ENCODE data around the gene HMCN2. TPM values are rescaled to one million over a fixed set of nuclear protein-coding genes. Genes with fewer than 3 reads are reported as not detected.
A peak's percentile ranks its signal among the peaks of the same experiment; 100 is the strongest.

Gene HMCN2
- total RNA-seq, 1 experiment from 2014 or later: 8.6 TPM

GRCh38 chr9:130368631-130369103 is 103.1 kb downstream of the HMCN2 start:
- no peak overlapping the region for H3K4ac ChIP-seq (ENCODE audit: low read depth, low read length)
- no peaks in the 10 kb centered on the region for H3K27me3 ChIP-seq (ENCODE audit: insufficient read depth, low read length)
- H3K4me1 ChIP-seq (ENCODE audit: insufficient read depth, low read length): no peaks in the 10 kb centered on the region
- H3T11ph ChIP-seq (ENCODE audit: low read length): no peak overlapping the region
- no peaks in the 10 kb centered on the region for H4K20me1 ChIP-seq (ENCODE audit: control insufficient read depth, insufficient read depth, insufficient read length)
- peaks cover 0 to 14% (median 11%) of the 10 kb centered on the region in 3 experiments; a peak in 6 of 7 replicates for H3K36me3 Mint-ChIP-seq (ENCODE audit: insufficient read depth in 1 of 3, low read depth in 3 of 3)
- H2BK20ac ChIP-seq (ENCODE audit: low read depth, low read length, poor library complexity, severe bottlenecking): no peak overlapping the region
- no peak overlapping the region for H2BK5ac ChIP-seq (ENCODE audit: insufficient read length, low read length)
- peaks cover 17 to 19% of the 10 kb centered on the region in 2 experiments for H3K4me1 Mint-ChIP-seq
- H3K4me3 Mint-ChIP-seq: no peak overlapping the region
- H2BK12ac ChIP-seq (ENCODE audit: insufficient read length, low read depth, low read length): no peak overlapping the region
- no peak overlapping the region for H3K27ac ChIP-seq (ENCODE audit: insufficient read length, low read depth, low read length)
- H3K23ac ChIP-seq (ENCODE audit: insufficient read length, low read depth, low read length): no peak overlapping the region
- H2BK15ac ChIP-seq (ENCODE audit: low read depth, low read length): no peak overlapping the region
- no peak overlapping the region for H2AK5ac ChIP-seq (ENCODE audit: insufficient read length, low read length)
- no peak overlapping the region for H2BK120ac ChIP-seq (ENCODE audit: low read depth, low read length, poor library complexity, severe bottlenecking)
- no peak for DNase-seq
- peak overlapping the region in 2 of 3 experiments; percentile 21 to 61; a peak in 2 of 7 replicates for H3K27ac Mint-ChIP-seq
- peak; percentile 34; the same call in 1 of the 3 replicates for TF ChIP-seq CTCF (conservative IDR thresholded peaks at IDR 0.05)
- H3K79me2 ChIP-seq (ENCODE audit: insufficient read depth, low read length): no peaks in the 10 kb centered on the region
- no peak overlapping the region for H3K18ac ChIP-seq (ENCODE audit: insufficient read length, low read depth, low read length)
- H3K9ac ChIP-seq (ENCODE audit: extremely low read depth, insufficient read length, low read length): no peak overlapping the region
- no peak overlapping the region for H4K8ac ChIP-seq (replicated peaks; ENCODE audit: insufficient read length, low read depth, low read length)
- no peaks in the 10 kb centered on the region for H3K9me3 ChIP-seq (ENCODE audit: control insufficient read depth, low read depth, low read length)
- no CpG with 5 or more reads among the region's 8 CpGs for WGBS (ENCODE audit: extremely low coverage, insufficient read length, low lambda C conversion rate)
- H3K56ac ChIP-seq (ENCODE audit: insufficient read length, low read depth, low read length): no peak overlapping the region
- H2AFZ ChIP-seq (ENCODE audit: low read length): no peak overlapping the region
- no peak overlapping the region for H4K91ac ChIP-seq (ENCODE audit: insufficient read length, low read depth, low read length)
- no peaks in the 10 kb centered on the region; the same call in 1 of the 2 replicates for H3K27me3 Mint-ChIP-seq (ENCODE audit: low read depth)
- no peak overlapping the region for H4K5ac ChIP-seq (ENCODE audit: insufficient read length, low read depth, low read length)
- no peak overlapping the region for H3K4me2 ChIP-seq (ENCODE audit: insufficient read depth, insufficient read length, low read length)
- peaks cover 0 to 1% of the 10 kb centered on the region in 2 experiments; a peak in 1 of 5 replicates for H3K9me3 Mint-ChIP-seq
- H3K14ac ChIP-seq (ENCODE audit: insufficient read depth, low read length): no peak overlapping the region
- H3K79me1 ChIP-seq (ENCODE audit: insufficient read depth, low read depth, low read length, poor library complexity, severe bottlenecking): no peaks in the 10 kb centered on the region
- no peaks in the 10 kb centered on the region for H3K23me2 ChIP-seq (ENCODE audit: insufficient read length, low read depth, low read length, poor library complexity, severe bottlenecking)

Measured in H9 (cell line).